ENCODE results near the gene RNF181.
"Not testable (repeated sequence)": the region's sequence is repeated elsewhere in the genome, so short reads cannot be mapped to it uniquely, and the experiment has no call there.

The RNF181 gene

GRCh38 chr2:85595301-85596025, at the start of gene RNF181:
Gene RNF181, plus strand, starts transcription at chr2:85595745. Its CDS starts 19 bp downstream, at chr2:85595764.
- DNase-seq = peak; percentile 98

GRCh38 chr2:85545780-85546240, 49.7 kb upstream of the RNF181 start:
- DNase-seq = no peak

- DNase-seq = no peak
Measured at GRCh38 chr2:85547089-85547858, 48.3 kb upstream of the RNF181 start.

- DNase-seq = no peak
Measured at GRCh38 chr2:85547859-85548607, 47.5 kb upstream of the RNF181 start.

GRCh38 chr2:85548608-85548900, 47.0 kb upstream of the RNF181 start:
- DNase-seq = no peak

- no peak for DNase-seq
Measured at GRCh38 chr2:85549095-85549494, 46.5 kb upstream of the RNF181 start.

- DNase-seq = no peak
Measured at GRCh38 chr2:85549826-85550225, 45.7 kb upstream of the RNF181 start.

- no peak for DNase-seq
Measured at GRCh38 chr2:85550486-85550885, 45.1 kb upstream of the RNF181 start.

GRCh38 chr2:85551698-85552678, 43.6 kb upstream of the RNF181 start:
- peak; percentile 72 for DNase-seq

GRCh38 chr2:85553184-85553583, 42.4 kb upstream of the RNF181 start:
- no peak for DNase-seq

- DNase-seq = no peak
Measured at GRCh38 chr2:85554980-85555612, 40.4 kb upstream of the RNF181 start.

GRCh38 chr2:85557130-85557529, 38.4 kb upstream of the RNF181 start:
- DNase-seq = no peak

GRCh38 chr2:85558160-85558559, 37.4 kb upstream of the RNF181 start:
- DNase-seq = no peak

- DNase-seq = not testable (repeated sequence)
Measured at GRCh38 chr2:85560403-85560726, 35.2 kb upstream of the RNF181 start.

GRCh38 chr2:85560812-85561279, 34.7 kb upstream of the RNF181 start:
- DNase-seq = no peak

GRCh38 chr2:85561280-85562212, 34.0 kb upstream of the RNF181 start, which contains the start of gene GGCX:
Gene GGCX, minus strand, starts transcription at chr2:85561493. Its CDS starts 65 bp downstream, at chr2:85561428.
- DNase-seq = peak; percentile 92

- DNase-seq = peak; percentile 90
Measured at GRCh38 chr2:85564144-85564563, 31.4 kb upstream of the RNF181 start.

- DNase-seq = no peak
Measured at GRCh38 chr2:85566265-85566664, 29.3 kb upstream of the RNF181 start.

- no peak for DNase-seq
Measured at GRCh38 chr2:85575739-85576138, 19.8 kb upstream of the RNF181 start.

GRCh38 chr2:85577063-85577385, 18.5 kb upstream of the RNF181 start:
- DNase-seq = no peak

Measured in MV-4-11 (cell line).